ENCODE measurements around the gene HORMAD2.

DNA sequence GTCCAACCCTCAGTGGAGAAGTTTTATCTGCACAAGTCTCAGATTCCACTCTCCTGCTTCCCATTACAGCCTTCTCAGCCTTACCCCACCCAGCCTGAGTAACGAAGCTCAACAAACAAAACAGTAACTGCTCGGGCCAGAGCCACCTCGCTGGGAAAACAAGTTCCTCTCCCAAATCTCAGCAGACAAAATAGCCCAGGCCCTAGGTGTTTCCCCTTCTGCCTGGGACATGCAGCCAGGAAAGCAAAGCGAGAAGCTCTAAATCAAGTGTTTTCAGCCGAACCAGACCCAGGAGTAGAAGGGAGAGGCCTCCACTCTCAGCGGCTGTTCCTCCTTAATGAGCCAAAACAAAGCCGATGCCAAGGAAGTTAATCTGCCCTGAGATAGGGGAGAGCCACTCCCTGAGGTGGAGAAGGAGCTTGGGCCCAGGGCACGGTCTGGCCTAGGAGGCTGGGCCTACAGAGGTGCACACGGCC, 122.3 kb downstream of the HORMAD2 start:
- TF ChIP-seq EZH2 (IDR thresholded peaks at IDR 0.05; ENCODE audit: insufficient read depth, poor library complexity, severe bottlenecking), result no peak
- no peak for TF ChIP-seq EZH2phosphoT487 (IDR thresholded peaks at IDR 0.05; ENCODE audit: insufficient read depth, low read depth)
